H54 (cell line): ENCODE results near the gene DCXR.

Source experiments
- DNase-seq: peaks from one replicate; pipeline ENCODE4 v3.0.0; 2011; ENCODE audit warnings: low spot score, mixed read lengths; ENCODE audit not compliant: insufficient read length
- FAIRE-seq: peaks from 3 replicates; lab custom pipeline; 2011; peaks lifted over from hg19 to GRCh38; lab: Jason Lieb, UNC
- POLR2A ChIP-seq: IDR thresholded peaks from 2 replicates; pipeline ENCODE4 v1.6.1; 2011; ENCODE audit warnings: low read depth, mild to moderate bottlenecking, low read length

The DCXR gene

GRCh38 chr17:82022981-82023446, 14.5 kb downstream of the DCXR start, which contains the start of gene LRRC45:
LRRC45 (plus strand) TSS chr17:82023305; CDS start chr17:82023644, 339 bp downstream.
- no peak for TF ChIP-seq POLR2A
- DNase-seq: peak; percentile 98
- FAIRE-seq: no peak

- DNase-seq: no peak
- no peak for FAIRE-seq
- peak; percentile 88 for TF ChIP-seq POLR2A
Observed at GRCh38 chr17:82022310-82022980, 15.1 kb downstream of the DCXR start, which contains the start of gene CENPX. CENPX (minus strand) TSS chr17:82022878; CDS start chr17:82022861, 17 bp downstream.

DNA sequence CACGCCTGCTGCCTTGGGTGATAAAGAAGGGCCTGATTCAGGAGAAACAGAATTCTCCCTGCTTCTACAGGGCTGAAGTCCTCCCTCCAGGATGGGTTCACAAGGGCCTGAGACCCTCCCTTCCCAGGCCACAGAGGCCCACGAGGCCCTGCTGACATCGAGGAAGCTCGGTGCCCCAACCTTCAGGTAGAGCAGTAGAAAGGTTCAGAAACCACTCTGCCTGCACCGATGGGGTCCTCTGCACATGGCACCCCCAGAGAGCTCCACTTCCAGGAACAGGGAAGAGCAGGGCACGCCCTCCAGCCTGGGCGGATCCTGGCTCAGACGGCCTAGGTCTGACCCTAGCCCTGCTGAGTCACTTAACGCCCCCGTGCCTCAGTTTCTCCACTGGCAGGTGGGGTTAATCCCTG, 15.6 kb downstream of the DCXR start:
- no peak for TF ChIP-seq POLR2A
- DNase-seq: no peak
- no peak for FAIRE-seq

GRCh38 chr17:82021107-82021899, 16.2 kb downstream of the DCXR start:
- no peak for FAIRE-seq
- TF ChIP-seq POLR2A: no peak
- DNase-seq: peak; percentile 79

GRCh38 chr17:82020572-82021106, 16.9 kb downstream of the DCXR start:
- DNase-seq (no peak), FAIRE-seq (no peak)
- TF ChIP-seq POLR2A: no peak

GRCh38 chr17:82019690-82020571, 17.6 kb downstream of the DCXR start:
- FAIRE-seq: no peak
- TF ChIP-seq POLR2A: no peak

DNA sequence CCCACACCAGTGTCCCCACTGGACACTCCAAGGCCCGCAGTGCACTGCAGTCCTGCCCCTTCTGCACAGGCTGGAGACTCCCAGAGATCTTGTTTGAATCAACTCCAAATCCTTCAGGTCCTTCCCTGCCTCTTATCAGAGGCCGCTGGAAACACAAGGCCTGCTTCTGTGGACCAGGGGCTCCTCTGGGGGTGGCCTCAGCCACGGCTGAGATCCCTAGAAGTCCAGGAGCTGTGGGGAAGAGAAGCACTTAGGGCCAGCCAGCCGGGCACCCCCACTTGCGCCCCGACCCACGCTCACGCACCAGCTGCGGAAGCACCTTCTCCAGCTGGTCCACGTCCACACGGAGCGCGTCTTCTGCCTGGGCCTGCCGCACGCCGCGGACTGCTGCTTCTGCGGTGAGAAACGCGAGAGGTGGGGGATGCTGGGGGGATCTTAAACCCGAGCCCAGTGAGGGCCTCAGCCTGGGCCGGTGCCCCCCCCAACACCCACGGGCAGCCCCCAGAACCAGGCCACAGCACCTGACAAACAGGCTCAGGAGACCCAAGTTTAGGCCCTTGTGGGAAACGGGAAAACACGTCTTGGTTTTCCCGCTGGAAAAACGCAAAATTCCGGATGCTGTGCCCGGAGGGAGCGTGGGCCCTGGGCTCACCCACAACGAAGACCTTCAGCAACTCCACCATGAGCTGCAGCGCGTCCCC, 18.4 kb downstream of the DCXR start:
- FAIRE-seq: no peak
- no peak for DNase-seq
- no peak for TF ChIP-seq POLR2A

More at GRCh38 chr17:82019690-82020571, 17.6 kb downstream of the DCXR start:
- DNase-seq: peak; percentile 69

- no peak for FAIRE-seq
- no peak for TF ChIP-seq POLR2A
- DNase-seq: no peak
Observed at GRCh38 chr17:82018152-82018988, 19.1 kb downstream of the DCXR start.

DNA sequence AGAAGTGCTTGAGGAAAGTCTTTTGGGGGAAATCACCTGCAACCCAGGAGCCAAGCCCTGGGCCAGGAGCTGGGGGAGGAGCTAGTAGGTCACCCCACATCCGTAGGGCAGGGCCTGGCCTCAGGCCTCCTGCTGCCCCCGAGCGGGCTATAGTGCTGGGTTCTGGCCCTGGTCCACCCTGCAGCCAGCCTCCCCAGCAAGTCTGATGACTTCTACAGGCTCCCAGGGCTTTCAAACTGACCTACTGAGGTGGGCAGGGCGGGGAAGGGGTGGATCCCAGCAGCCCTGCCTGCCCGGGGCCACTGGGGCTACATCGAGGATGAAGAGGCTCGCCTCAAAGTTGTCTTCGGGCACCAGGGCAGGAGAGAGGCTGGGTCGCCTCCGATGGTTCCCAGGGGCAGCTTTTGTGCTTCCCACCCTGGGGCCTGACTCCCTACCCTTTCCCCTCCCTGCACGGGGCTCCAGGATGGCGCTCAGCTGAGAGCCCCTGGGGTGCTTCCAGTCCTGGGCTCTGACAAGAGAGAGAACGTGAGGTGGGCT, 19.8 kb downstream of the DCXR start:
- no peak for DNase-seq
- TF ChIP-seq POLR2A: no peak
- FAIRE-seq: no peak

- FAIRE-seq (no peak), DNase-seq (no peak)
- no peak for TF ChIP-seq POLR2A
Observed at GRCh38 chr17:82016875-82017459, 20.5 kb downstream of the DCXR start.
